Measurements from ENCODE around the gene COP1.

Gene COP1

DNA sequence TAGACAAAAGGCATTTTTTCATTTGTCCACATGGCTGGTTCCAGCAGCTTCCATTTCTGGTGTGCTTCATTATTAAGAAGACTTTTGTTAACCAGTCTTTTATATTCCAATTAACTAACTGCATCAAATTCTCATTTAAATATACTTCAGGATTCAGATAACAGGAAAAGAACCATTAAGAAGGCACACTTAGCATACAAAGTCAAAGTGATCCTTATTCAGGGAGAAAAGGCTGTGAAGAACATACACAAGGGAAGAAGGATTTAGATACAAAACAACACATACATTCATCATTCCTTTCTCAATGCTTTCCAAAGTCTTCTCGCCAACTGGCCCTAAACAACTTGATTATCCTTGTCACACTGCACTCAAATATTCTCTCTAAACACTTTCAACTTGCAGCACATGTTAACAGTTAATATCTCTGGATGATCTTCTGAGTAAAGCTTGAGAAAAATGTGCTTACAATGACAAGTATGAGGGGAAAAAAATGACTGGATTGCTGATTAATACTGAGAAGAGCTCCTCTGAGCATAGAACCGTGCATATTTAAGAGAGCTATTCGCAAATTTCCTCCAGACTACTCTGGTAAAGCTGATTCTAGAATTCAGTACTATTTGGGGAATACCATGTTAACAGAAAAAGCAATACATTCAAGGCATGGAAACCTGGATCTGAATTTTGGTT lies 238.5 kb downstream of the COP1 start:
- H3K4me1 ChIP-seq, result peaks cover 0 to 17% (median 0%) of the 10 kb centered on the region in 10 experiments; a peak in 4 of 20 replicates
- no peak overlapping the region for H3K4me3 ChIP-seq
- TF ChIP-seq Cebpa-rat (IDR thresholded peaks at IDR 0.05), result no peak
- H4K20me1 ChIP-seq, result peaks cover 0 to 14% (median 0%) of the 10 kb centered on the region in 11 experiments; a peak in 4 of 22 replicates
- H3K4me2 ChIP-seq, result no peak overlapping the region
- peaks cover 50 to 91% (median 67%) of the 10 kb centered on the region in 11 experiments for H3K36me3 ChIP-seq
- H3K9ac ChIP-seq, result no peak overlapping the region
- H3K27ac ChIP-seq, result no peak overlapping the region
- no peaks in the 10 kb centered on the region for H3K9me3 ChIP-seq (replicated peaks in 1 of 11)
- H3K27me3 ChIP-seq, result no peaks in the 10 kb centered on the region

DNA sequence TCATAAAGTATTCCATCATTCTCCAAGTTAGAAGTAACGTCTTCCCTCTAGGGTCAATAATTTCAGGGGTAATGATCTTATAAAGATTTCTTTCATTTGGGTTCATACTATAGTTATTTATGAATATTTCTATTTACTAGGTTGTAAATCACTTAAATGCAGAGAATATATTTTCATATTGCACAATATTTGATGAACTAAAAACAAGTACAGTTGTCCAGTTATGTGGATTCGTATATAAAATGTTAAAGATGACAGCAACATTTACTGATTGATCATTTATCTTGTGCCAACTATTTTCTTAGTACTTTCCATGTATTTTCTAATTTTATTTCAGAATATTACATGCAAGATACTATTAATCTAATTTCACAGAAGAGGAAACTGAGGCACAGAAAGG lies 243.3 kb downstream of the COP1 start:
- TF ChIP-seq Cebpa-rat (IDR thresholded peaks at IDR 0.05), result no peak
- H3K27me3 ChIP-seq, result no peaks in the 10 kb centered on the region
- H3K9me3 ChIP-seq (replicated peaks in 1 of 11), result no peaks in the 10 kb centered on the region
- H3K4me2 ChIP-seq, result no peak overlapping the region
- H3K9ac ChIP-seq, result no peak overlapping the region
- peaks cover 0 to 30% (median 0%) of the 10 kb centered on the region in 11 experiments; a peak in 4 of 22 replicates for H4K20me1 ChIP-seq
- H3K36me3 ChIP-seq, result peaks cover 29 to 88% (median 58%) of the 10 kb centered on the region in 11 experiments
- H3K4me3 ChIP-seq, result no peak overlapping the region
- peaks cover 0 to 17% (median 0%) of the 10 kb centered on the region in 10 experiments; a peak in 4 of 20 replicates for H3K4me1 ChIP-seq
- H3K27ac ChIP-seq, result no peak overlapping the region

DNA sequence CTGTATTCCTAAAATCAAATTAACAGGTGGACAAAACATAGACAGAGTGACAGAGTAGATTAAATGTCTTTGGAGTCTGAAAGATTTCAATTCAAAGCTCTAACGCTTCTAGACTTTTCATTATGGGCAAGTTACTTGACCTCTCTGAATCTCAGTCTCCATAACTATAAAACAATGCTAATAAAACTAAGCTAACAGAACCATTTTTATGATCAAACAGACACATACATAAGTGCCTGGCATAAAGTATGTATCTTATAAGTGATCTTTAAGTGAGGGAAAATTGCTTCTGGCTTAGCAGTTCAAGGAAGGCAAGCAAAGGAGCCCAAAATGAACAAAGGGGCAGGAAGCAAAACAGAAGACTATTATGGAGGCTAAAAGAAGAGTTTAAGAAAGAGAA lies 246.9 kb downstream of the COP1 start:
- H3K9ac ChIP-seq, result no peak overlapping the region
- H3K27me3 ChIP-seq, result no peaks in the 10 kb centered on the region
- TF ChIP-seq Cebpa-rat (IDR thresholded peaks at IDR 0.05), result no peak
- peaks cover 23 to 76% (median 44%) of the 10 kb centered on the region in 11 experiments for H3K36me3 ChIP-seq
- no peak overlapping the region for H3K27ac ChIP-seq
- H3K4me1 ChIP-seq, result peaks cover 0 to 13% (median 0%) of the 10 kb centered on the region in 10 experiments; a peak in 4 of 20 replicates
- H3K9me3 ChIP-seq (replicated peaks in 1 of 11), result no peaks in the 10 kb centered on the region
- no peak overlapping the region for H3K4me3 ChIP-seq
- H4K20me1 ChIP-seq, result peaks cover 0 to 39% (median 0%) of the 10 kb centered on the region in 11 experiments; a peak in 4 of 22 replicates
- no peak overlapping the region for H3K4me2 ChIP-seq

DNA sequence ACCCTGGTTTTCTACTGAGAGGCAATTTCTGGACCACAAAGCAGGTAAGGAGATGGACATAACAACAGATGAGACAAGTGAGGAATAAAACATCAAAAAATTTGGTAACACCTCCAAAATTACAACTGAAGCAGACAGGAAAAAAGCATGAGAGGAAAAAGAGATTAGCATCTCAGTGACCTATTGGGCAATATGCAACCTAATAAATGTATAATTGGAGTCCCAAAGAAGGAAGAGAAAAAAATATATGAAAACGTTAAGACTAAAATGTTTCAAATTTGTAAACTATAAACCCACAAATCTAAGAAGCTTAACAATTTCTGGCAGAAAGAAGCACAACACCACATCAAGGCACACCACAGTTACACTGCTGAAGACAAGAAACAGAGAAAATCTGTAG lies 255.5 kb downstream of the COP1 start:
- no peaks in the 10 kb centered on the region for H3K4me1 ChIP-seq
- no peak for TF ChIP-seq Cebpa-rat (IDR thresholded peaks at IDR 0.05)
- peaks cover 0 to 6% (median 0%) of the 10 kb centered on the region in 11 experiments; a peak in 2 of 22 replicates for H4K20me1 ChIP-seq
- H3K9ac ChIP-seq, result no peak overlapping the region
- no peak overlapping the region for H3K4me2 ChIP-seq
- peaks cover 56 to 87% (median 73%) of the 10 kb centered on the region in 11 experiments for H3K36me3 ChIP-seq
- H3K27ac ChIP-seq, result no peak overlapping the region
- peaks cover 11 to 26% (median 14%) of the 10 kb centered on the region in 11 experiments; a peak in 20 of 22 replicates for H3K9me3 ChIP-seq (replicated peaks in 1 of 11)
- no peak overlapping the region for H3K4me3 ChIP-seq
- no peaks in the 10 kb centered on the region for H3K27me3 ChIP-seq

DNA sequence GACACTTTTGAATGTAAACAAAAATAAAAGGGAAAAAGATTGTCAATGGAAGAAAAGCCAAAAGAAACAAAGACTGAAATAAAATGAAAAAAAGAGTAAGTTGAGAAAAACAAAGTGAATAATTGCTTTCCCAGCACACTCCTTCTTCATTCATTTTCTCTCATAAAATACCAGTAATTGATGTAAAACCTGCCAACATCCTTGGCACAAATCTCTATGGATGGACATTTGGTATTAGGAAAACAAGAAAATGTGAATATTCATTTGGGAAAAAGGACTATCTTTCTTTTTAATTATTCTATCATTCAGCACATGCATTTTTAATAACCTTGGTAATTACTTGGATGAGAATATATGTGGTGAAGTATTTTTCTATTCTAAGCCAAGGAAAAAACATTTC lies 259.3 kb downstream of the COP1 start:
- no peak overlapping the region for H3K4me3 ChIP-seq
- no peaks in the 10 kb centered on the region for H3K4me1 ChIP-seq
- H3K4me2 ChIP-seq, result no peak overlapping the region
- no peaks in the 10 kb centered on the region for H4K20me1 ChIP-seq
- H3K36me3 ChIP-seq, result peaks cover 75 to 97% (median 90%) of the 10 kb centered on the region in 11 experiments
- no peaks in the 10 kb centered on the region for H3K27me3 ChIP-seq
- H3K9ac ChIP-seq, result no peak overlapping the region
- H3K27ac ChIP-seq, result no peak overlapping the region
- peaks cover 9 to 23% (median 12%) of the 10 kb centered on the region in 11 experiments; a peak in 20 of 22 replicates for H3K9me3 ChIP-seq (replicated peaks in 1 of 11)
- TF ChIP-seq Cebpa-rat (IDR thresholded peaks at IDR 0.05), result no peak

DNA sequence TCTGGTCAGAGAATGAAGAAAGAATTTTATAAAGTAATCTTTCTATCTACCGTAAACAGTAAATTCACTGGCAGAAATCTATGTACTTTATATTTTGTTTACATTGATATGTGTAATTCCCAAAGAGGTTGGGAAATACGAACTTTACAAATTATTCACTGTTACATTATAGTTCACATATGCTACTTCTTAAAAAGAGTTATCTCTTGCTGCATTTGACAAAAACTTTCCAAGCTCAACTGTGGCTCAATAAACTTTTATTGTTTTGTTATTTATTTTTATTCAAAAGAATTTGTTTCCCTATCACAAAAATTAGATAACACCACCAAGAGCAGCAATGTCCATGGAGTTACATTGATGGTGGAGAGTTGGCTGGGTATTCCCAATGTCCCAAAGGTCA lies 262.5 kb downstream of the COP1 start:
- H3K9me3 ChIP-seq (replicated peaks in 1 of 11), result peaks cover 0 to 10% (median 0%) of the 10 kb centered on the region in 11 experiments; a peak in 1 of 22 replicates

DNA sequence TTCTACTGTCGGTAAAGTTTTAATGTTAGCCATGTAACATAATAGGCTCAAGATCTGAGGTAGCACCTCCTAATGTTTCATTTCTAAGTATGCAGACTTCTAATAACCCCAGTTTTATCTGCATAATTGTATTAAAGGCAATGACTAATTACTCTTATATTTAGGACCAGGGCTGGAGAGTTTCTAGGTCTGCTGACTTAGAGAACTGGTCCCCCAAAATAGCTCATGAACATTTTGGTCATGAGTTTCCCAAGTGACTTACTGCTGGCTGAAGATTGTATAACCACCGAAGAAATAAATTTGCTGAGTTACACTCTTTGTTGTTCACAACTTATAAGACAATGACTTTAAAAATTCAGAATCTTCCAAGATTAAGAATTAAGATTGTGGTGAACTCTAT lies 265.9 kb downstream of the COP1 start:
- Histone ChIP-seq H3K9me3 (replicated peaks in 1 of 11) (0 out of 22 replicates have a peak, but pooled peaks cover 0 to 6% (median 0%) of the 10 kb centered on the region in 11 experiments), H3K4me2 (no peak overlapping the region), H3K4me1 (no peaks in the 10 kb centered on the region), H3K4me3 (no peak overlapping the region), H3K36me3 (peaks cover 66 to 100% (median 91%) of the 10 kb centered on the region in 11 experiments), H3K27me3 (no peaks in the 10 kb centered on the region), H3K9ac (no peak overlapping the region), H4K20me1 (no peaks in the 10 kb centered on the region), H3K27ac (no peak overlapping the region)
- TF ChIP-seq Cebpa-rat (IDR thresholded peaks at IDR 0.05), result no peak

More for the DNA sequence above, 262.5 kb downstream of the COP1 start:
- H3K4me1 ChIP-seq, result no peaks in the 10 kb centered on the region
- H3K9ac ChIP-seq, result no peak overlapping the region
- TF ChIP-seq Cebpa-rat (IDR thresholded peaks at IDR 0.05), result no peak
- H3K36me3 ChIP-seq, result peaks cover 82 to 100% (median 95%) of the 10 kb centered on the region in 11 experiments
- H3K4me2 ChIP-seq, result no peak overlapping the region
- no peak overlapping the region for H3K4me3 ChIP-seq
- no peaks in the 10 kb centered on the region for H4K20me1 ChIP-seq
- no peak overlapping the region for H3K27ac ChIP-seq
- H3K27me3 ChIP-seq, result no peaks in the 10 kb centered on the region

DNA sequence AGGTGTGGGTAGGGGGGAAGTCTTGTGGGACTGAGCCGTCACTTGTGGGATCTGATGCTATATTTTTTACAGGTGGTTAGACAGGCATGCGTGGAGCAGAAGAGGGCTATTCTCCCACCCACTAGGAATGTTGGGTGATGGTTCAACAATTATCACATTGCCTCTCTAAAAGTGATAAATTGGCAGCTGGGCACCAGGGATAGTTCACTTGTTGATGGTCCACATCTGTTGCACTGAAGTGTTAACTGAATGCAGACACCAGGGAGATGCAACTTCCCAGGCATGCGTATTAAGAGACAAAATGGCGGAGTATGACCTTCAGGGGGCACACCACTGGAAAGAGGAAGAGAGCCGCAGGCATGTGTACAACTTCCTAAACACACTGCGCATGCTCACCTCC lies 270.4 kb downstream of the COP1 start:
- H3K9me3 ChIP-seq (replicated peaks in 1 of 11), result 0 out of 22 replicates have a peak, but pooled peaks cover 0 to 6% (median 0%) of the 10 kb centered on the region in 11 experiments
- H3K4me1 ChIP-seq, result no peaks in the 10 kb centered on the region
- no peaks in the 10 kb centered on the region; a peak in 1 of 22 replicates for H4K20me1 ChIP-seq

DNA sequence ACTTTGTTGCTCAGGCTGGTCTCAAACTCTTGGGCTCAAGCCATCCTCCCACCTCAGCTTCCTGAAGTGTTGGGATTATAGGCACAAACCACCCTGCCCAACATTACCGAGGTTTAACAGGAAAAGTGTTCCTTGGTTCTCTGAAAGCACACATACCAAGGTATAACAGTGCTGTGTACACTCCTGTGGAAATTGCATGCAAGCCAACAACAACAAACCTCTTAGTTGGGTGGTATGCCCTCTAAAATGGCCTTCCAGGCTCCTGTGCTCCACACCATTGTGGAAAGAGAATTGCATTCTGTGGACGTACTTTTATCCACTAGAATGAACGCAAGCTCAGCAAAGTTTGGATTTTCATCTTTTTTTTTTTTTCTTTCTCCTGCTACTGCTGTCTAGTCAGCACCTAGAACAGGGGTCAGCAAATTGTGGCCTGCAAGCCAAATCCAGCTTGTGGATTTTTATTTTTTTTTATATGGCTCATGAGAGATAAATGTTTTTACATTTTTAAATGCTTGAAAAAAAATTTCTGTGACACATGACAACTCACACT lies 271.4 kb downstream of the COP1 start:
- TF ChIP-seq Cebpa-rat (IDR thresholded peaks at IDR 0.05), result no peak
- Histone ChIP-seq H3K27ac (no peak overlapping the region), H3K36me3 (peaks cover 21 to 68% (median 49%) of the 10 kb centered on the region in 11 experiments), H3K4me2 (no peak overlapping the region), H4K20me1 (no peaks in the 10 kb centered on the region; a peak in 1 of 22 replicates), H3K4me3 (no peak overlapping the region), H3K9ac (no peak overlapping the region), H3K9me3 (replicated peaks in 1 of 11) (peaks cover 0 to 15% (median 6%) of the 10 kb centered on the region in 11 experiments; a peak in 7 of 22 replicates), H3K4me1 (no peaks in the 10 kb centered on the region), H3K27me3 (no peaks in the 10 kb centered on the region)

More for the DNA sequence above, 270.4 kb downstream of the COP1 start:
- H3K27ac ChIP-seq, result no peak overlapping the region
- H3K4me3 ChIP-seq, result no peak overlapping the region
- TF ChIP-seq Cebpa-rat (IDR thresholded peaks at IDR 0.05), result no peak
- no peak overlapping the region for H3K4me2 ChIP-seq
- H3K36me3 ChIP-seq, result peaks cover 28 to 69% (median 55%) of the 10 kb centered on the region in 11 experiments
- no peak overlapping the region for H3K9ac ChIP-seq
- H3K27me3 ChIP-seq, result no peaks in the 10 kb centered on the region

Measured in BLaER1 treated with 17β-estradiol and CSF1 and Interleukin-3, amounts not matched to agents 10 nM and 100 nM (cell line).